GM13977 (cell line): ENCODE results near the gene CASS4.

Experiments used
- DNase-seq: peaks from one replicate; pipeline ENCODE4 v3.0.0; 2012; ENCODE audit warnings: low spot score
- in situ Hi-C: fragments of 300-500 bp; cut with MboI; formaldehyde crosslinking; loops from one replicate; pipeline ENCODE4 v1.12.0; 2022; ENCODE audit warnings: low sequenced_read_pairs, low pct_unique_long_range_greater_than_20kb, mixed read lengths, inconsistent platforms; ENCODE audit not compliant: unreplicated experiment
- TF ChIP-seq, protein P1 (sequence below): IDR thresholded peaks from 2 replicates; pipeline ENCODE4 v1.5.1; 2012; ENCODE audit warnings: mild to moderate bottlenecking, control low read depth; ENCODE audit not compliant: insufficient read depth; ENCODE audit errors: extremely low read depth, missing control alignments

CASS4 gene

DNA sequence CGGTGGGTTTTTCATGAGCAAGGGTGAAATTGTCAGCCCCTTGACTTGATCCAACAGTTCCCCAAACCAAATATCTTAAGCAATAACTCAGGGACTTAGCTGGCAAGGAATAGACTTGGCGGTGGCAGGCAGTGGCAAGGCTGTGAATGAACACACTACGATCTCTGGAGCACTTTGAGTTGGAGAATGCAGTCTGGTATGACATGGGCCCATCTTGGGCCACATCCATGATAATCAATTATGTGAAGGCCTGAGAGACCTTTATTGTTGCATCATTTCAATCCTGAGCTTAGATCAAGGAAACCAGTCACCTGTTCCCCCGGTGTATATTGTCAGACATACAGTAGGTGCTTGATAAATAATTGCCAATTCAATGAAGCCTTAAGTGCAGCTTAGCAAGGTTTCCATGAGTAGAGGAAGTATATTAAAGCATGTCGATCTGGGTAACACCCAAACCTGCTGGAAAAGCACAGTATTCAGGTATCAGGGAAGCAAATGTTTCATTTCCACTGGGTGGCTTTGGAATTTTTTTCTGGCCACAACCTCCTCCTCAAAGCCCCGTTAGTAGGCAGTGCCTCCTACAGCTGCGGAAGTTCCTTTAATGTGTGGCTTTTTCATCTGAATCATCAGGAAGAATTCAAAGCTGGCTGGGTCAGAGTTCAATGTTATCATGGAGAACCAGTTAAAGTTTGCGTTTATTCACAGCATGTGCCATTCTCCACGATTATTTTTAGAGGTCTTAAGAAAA lies 10.2 kb downstream of the CASS4 start:
- DNase-seq: no peak
- in situ Hi-C loops: no loop called here
- TF ChIP-seq, protein P1, sequence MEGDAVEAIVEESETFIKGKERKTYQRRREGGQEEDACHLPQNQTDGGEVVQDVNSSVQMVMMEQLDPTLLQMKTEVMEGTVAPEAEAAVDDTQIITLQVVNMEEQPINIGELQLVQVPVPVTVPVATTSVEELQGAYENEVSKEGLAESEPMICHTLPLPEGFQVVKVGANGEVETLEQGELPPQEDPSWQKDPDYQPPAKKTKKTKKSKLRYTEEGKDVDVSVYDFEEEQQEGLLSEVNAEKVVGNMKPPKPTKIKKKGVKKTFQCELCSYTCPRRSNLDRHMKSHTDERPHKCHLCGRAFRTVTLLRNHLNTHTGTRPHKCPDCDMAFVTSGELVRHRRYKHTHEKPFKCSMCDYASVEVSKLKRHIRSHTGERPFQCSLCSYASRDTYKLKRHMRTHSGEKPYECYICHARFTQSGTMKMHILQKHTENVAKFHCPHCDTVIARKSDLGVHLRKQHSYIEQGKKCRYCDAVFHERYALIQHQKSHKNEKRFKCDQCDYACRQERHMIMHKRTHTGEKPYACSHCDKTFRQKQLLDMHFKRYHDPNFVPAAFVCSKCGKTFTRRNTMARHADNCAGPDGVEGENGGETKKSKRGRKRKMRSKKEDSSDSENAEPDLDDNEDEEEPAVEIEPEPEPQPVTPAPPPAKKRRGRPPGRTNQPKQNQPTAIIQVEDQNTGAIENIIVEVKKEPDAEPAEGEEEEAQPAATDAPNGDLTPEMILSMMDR: no peak

DNA sequence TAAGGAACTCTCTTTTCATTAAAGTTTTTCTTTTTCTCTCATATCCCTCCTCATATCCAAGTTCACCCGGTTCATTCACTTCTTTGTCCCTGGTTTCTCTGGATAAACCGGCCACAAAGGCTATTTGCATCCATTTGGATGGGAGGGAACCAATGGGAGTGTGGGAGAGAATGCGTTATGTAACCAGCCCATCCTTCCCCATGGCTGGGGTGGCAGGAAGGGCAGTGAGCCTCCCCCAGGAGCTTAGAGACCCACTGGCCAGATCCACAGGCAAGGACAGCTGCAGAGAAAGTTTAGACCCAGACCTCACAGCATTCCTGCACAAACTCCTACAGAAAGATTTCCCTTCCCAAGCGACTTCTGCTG lies 10.7 kb downstream of the CASS4 start:
- DNase-seq: no peak
- in situ Hi-C loops: no loop called here
- TF ChIP-seq, protein P1: no peak

DNA sequence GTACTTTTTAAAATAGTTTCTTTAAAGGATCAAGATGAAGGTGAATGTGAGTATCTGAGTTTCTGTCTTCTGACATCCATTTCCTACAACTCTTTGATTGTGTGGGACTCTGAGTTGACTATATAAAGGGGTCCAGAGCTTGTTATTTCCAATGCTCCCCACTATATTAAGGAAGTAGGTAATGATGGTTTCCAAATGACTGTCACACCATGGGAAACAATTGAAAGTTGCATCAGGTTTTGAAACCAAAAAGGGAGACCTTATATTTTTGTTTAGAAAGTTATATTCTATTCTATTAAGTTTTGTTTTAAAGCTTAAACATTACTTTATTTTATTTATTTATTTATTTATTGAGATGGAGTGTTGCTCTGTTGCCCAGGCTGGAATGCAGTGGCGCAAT lies 11.2 kb downstream of the CASS4 start:
- in situ Hi-C loops: no loop called here
- no peak for DNase-seq
- TF ChIP-seq, protein P1: no peak

DNA sequence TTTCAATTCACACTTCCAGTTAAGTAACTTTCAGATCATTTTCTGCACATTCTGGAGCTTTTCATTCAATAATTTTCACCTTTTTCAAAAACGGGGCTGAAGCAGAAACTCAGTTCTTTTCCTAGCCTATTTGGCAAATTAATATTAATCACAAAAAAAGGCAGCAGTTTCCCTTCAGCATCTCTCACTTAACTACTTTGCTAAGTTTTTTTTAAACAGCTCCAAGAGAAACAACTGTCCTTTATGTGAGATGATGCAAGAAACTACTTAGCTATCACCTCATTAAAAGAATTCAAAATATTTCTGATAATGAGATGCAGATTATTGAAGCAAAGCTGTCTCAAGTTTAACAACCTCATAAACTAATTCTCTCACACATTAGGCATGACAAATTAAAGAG lies 11.8 kb downstream of the CASS4 start:
- in situ Hi-C loops: no loop called here
- TF ChIP-seq, protein P1: no peak
- no peak for DNase-seq

DNA sequence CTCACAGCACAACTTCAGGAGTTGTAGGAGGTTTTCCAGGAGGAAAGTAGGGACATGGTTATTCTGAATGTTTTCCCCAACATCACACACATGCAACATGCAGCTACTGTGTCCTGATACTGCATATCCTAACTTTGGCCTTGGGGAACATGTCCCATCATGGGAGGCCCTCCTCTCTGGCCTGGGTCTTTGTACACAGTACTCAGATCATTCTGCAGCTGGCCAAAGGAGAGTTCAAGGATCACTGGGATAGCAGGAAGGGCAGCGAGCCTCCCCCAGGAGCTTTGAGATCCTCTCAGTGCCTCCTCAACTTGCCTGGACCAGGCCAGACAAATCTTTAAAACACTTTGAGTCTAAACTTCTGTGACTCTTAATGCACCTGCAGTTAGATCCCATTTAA lies 12.9 kb downstream of the CASS4 start:
- DNase-seq: no peak
- in situ Hi-C loops: no loop called here
- TF ChIP-seq, protein P1: no peak

DNA sequence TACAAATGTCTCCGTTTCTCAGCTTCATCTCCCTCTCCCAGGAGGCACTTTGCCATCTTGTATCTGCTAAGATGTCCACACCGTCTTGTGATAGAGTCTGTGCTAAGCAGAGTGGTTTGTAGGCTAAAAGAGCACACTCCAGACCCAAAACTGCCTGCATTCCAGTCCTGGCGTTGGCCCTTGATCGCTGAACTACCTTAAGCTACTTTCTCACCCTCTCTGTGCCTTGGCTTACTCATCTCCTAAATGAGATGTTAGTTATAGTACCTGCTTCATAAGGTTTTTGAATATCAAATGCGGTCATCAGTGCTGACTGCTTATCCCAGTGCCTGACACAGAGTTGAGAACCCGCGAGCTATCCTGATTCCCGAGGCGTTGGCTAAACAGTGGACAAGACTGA lies 14.0 kb downstream of the CASS4 start:
- TF ChIP-seq, protein P1: no peak
- in situ Hi-C loops: no loop called here
- no peak for DNase-seq
